ENCODE measurements around the gene NOVA2. TPM values are rescaled to one million over a fixed set of nuclear protein-coding genes. Genes with fewer than 3 reads are reported as not detected.

The NOVA2 gene
- total RNA-seq, 1 donor from 2014 or later, result 11.3 TPM

DNA sequence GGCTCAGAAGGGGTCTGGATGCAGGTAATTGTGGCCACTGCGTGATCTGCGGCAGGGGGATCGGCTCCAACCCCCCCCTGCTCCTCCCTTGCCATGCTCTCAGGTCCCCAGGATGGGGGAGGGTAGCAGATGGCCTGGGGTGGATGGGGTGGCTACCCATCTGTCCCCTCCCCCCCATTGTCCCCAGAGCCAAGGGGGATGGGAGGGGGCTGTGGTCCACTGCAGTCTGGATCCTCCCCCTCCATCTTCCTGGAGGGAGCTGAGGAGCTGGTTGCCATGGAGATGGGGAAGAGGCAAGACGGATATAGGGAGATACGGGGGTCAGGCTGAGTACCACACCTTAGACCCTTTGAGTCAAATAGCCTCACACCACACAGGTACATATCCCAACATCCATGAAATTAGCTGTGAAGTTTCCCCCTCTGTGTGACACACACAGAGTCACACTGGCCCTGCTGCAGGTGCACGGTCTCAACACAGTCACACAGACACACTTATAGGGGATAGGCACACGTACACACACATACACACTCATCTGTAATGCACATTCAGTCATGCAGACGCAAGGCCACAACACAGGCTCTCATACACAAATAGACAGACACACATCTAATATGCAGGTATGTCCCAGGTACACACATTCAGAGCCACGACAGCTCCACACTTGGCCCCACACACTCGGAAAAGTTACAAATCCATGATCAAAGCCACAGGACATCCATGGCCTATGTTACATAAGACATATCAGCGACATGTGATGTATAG lies 1.8 kb upstream of the NOVA2 start:
- Histone ChIP-seq H3K4me1 (peaks cover 0 to 2% of the 10 kb centered on the region in 2 donors), H3K9me3 (no peaks in the 10 kb centered on the region), H3K36me3 (no peaks in the 10 kb centered on the region), H3K27me3 (peaks cover 16% of the 10 kb centered on the region), H3K4me3 (no peak overlapping the region), H3K27ac (no peak overlapping the region)
- intact Hi-C loops (cut with DNase I), result no loop called here
- no peak for TF ChIP-seq CTCF (IDR thresholded peaks at IDR 0.05)
- no peak for DNase-seq (ENCODE audit: low spot score in 2 of 2)

DNA sequence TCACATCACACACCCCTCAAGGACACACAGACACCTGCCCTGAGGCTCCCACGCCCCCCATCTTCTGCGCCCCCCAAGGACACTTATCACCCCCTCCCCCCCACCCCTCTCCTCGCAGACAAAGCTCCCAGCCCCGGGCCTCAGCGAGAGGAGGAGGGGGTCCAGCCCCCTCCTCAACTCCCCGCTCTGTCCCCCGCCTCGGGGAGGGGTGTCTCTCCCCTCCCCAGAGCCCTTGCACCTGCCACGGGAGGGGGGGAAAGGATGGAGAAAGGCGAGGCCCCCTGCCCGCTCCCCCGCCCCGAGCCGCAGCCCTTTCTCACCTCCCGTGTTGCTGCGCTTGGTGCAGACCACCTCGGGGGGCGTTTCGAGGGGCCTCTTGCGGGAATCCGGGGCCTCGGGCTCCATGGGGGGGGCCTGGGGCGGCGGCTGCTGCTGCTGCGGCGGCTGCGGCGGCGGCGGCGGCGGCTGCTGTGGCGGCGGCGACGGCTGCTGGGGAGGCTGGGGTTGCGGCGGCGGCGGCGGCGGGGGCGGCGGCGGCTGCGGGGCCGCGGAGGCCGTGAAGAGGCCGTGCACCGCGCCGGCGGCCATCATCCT lies 621 bp downstream of the NOVA2 start:
- Histone ChIP-seq H3K36me3 (no peaks in the 10 kb centered on the region), H3K9me3 (no peaks in the 10 kb centered on the region), H3K4me3 (peak overlapping the region; percentile 20 to 54), H3K4me1 (peaks cover 0 to 2% of the 10 kb centered on the region in 2 donors), H3K27ac (no peak overlapping the region), H3K27me3 (peaks cover 16% of the 10 kb centered on the region)
- DNase-seq (ENCODE audit: low spot score in 2 of 2), result no peak
- TF ChIP-seq CTCF (IDR thresholded peaks at IDR 0.05), result no peak
- intact Hi-C loops (cut with DNase I), result no loop called here

DNA sequence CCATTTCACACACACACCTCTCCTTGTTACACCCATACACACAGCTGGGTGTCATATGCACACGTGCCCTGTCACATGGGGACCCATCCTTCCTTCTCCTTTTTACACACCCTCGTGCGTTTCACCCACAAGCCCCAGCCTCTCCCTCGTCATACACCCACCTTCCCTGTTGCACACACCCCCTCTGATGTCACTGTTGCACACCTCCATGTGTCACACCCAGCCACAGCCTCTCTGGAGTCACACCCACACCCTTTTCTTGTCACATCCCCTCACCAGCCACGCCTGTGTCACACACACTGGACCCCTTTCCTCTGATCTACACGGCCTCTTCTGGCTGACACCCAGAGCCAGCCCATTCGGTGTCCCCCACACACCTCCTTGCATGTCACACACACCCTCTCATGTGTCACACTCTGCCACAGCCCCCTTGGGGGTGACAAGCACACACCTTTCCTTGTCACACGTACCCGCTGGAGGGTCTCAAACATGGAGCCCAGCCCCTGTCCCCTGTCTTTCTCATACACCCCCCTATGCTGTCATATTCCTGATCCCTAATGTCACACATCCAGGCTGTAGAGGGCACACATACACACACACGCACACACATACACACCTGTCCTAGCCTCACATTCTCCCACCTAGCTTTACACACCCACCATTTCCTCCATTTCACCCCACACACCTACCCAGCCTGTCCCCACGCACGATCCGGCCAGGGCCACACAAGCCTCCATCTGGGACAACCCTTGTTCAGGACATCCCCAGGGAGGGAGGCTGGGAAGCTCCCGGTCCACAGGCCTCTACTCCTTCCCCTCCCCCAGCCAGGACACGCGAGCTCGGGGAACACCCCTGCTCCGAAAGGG lies 1.4 kb downstream of the NOVA2 start:
- peaks cover 16% of the 10 kb centered on the region for H3K27me3 ChIP-seq
- no peak for DNase-seq (ENCODE audit: low spot score in 2 of 2)
- H3K4me1 ChIP-seq, result peaks cover 0 to 2% of the 10 kb centered on the region in 2 donors
- H3K36me3 ChIP-seq, result no peaks in the 10 kb centered on the region
- intact Hi-C loops (cut with DNase I), result no loop called here
- H3K27ac ChIP-seq, result no peak overlapping the region
- no peak for TF ChIP-seq CTCF (IDR thresholded peaks at IDR 0.05)
- no peaks in the 10 kb centered on the region for H3K9me3 ChIP-seq
- H3K4me3 ChIP-seq, result peak overlapping the region in 1 of 2 donors; percentile 54

DNA sequence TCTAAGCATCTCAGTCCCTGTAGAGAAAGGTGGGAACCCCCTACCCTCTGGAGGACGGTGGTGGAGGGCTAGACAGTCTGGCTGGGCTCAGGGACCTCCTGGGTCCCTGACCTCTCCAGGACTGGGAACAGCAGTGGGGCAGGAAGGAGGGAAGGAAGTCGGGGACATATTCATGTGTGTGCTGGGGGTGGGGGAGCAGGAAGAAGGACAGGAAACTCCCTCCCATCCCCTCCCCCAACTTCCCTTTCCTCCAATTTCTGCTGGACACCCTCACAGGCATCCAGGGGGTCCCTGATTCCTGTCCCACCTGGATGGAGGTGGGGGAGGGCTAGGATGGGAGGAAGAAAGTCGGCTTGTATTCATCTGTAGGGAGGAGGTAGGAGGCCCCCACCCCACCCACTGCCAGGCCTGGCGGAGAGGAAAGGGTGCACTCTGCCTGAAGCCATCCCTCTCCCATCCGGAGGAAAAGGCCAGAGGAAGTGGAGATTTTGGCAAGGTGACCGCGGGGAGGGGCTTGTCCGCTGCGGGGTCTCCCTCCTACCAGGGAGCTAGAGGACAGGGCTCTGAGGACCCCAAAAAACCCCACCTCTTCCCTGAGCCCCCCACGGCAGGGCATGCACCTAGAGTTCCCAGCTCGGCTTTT lies 2.3 kb downstream of the NOVA2 start:
- no peak for DNase-seq (ENCODE audit: low spot score in 2 of 2)
- Histone ChIP-seq H3K4me1 (peaks cover 0 to 2% of the 10 kb centered on the region in 2 donors), H3K27ac (no peak overlapping the region), H3K36me3 (no peaks in the 10 kb centered on the region), H3K9me3 (no peaks in the 10 kb centered on the region), H3K27me3 (peaks cover 16% of the 10 kb centered on the region), H3K4me3 (no peak overlapping the region)
- intact Hi-C loops (cut with DNase I), result no loop called here
- TF ChIP-seq CTCF (IDR thresholded peaks at IDR 0.05), result no peak

- DNase-seq (ENCODE audit: low spot score in 2 of 2), result no peak
- Histone ChIP-seq H3K9me3 (no peaks in the 10 kb centered on the region), H3K27ac (no peak overlapping the region), H3K27me3 (peaks cover 16% of the 10 kb centered on the region), H3K4me3 (no peak overlapping the region), H3K36me3 (no peaks in the 10 kb centered on the region), H3K4me1 (peaks cover 0 to 2% of the 10 kb centered on the region in 2 donors)
- intact Hi-C loops (cut with DNase I), result no loop called here
- TF ChIP-seq CTCF (IDR thresholded peaks at IDR 0.05), result no peak
Observed at GRCh38 chr19:45969676-45970075, 4.0 kb downstream of the NOVA2 start.

Data from ascending aorta (tissue), 2 donors.